IPS DF 4.7 (cell line): Measurements from ENCODE around the gene ZNF486.
A peak's percentile ranks its signal among the peaks of the same experiment; 100 is the strongest.
"Not testable (repeated sequence)": the region's sequence is repeated elsewhere in the genome, so short reads cannot be mapped to it uniquely, and the experiment has no call there.

Experiments used
- DNase-seq: peaks from one replicate; pipeline ENCODE4 v3.0.0-alpha.2; 2013; ENCODE audit warnings: low spot score; ENCODE audit errors: extremely low read depth

Gene ZNF486

GRCh38 chr19:20167020-20167644, at the start of gene ZNF486:
ZNF486 (plus strand) TSS chr19:20167214; CDS start chr19:20167331, 117 bp downstream.
- DNase-seq: peak; percentile 91

GRCh38 chr19:20118064-20118839, 48.8 kb upstream of the ZNF486 start:
- not testable (repeated sequence) for DNase-seq

GRCh38 chr19:20124879-20125278, 42.1 kb upstream of the ZNF486 start:
- DNase-seq: no peak

DNA sequence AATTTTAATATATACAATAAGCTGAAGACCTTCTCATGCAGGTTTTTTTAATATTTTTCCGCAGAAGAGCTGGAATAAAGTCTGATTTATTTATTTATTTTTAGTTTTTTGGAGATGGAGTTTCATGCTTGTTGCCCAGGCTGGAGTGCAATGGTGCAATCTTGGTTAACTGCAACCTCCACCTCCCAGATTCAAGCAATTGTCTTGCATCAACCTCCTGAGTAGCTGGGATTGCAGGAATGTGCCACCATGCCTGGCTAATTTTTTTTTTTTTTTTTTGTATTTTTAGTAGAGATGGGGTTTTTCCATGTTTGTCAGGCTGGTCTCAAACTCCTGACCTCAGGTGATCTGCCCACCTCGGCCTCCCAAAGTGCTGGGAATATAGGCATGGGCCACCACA, 34.1 kb upstream of the ZNF486 start:
- not testable (repeated sequence) for DNase-seq

DNA sequence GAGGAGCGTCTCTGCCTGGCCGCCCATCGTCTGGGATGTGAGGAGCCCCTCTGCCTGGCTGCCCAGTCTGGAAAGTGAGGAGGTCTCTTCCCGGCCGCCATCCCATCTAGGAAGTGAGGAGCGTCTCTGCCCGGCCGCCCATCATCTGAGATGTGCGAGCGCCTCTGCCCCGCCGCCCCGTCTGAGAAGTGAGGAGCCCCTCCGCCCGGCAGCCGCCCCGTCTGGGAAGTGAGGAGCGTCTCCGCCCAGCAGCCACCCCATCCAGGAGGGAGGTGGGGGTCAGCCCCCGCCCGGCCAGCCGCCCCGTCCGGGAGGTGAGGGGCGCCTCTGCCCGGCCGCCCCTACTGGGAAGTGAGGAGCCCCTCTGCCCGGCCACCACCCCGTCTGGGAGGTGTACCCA, 29.3 kb upstream of the ZNF486 start:
- DNase-seq: not testable (repeated sequence)

DNA sequence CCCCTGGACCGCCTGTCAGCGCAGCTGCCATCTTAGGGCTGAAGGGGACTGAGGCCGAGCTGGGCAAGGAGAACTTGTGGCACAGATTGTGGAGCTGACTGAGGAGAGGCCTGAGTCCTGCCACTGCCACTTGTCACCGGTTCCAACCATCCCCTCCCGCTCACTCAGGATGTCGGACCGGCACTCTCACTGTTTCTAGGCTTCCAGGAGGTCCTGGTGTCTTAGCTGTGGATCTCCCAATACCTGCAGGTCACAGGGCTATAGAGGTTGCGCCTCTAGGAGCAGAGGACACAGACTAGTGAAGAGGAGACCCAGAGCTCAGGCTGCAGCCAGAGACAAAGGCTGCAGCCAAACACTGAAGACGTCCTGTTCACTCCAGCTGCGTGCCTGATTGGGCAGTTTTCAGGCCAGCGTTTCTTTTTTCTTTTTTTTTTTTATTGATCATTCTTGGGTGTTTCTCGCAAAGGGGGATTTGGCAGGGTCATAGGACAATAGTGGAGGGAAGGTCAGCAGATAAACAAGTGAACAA, 15.3 kb upstream of the ZNF486 start:
- no peak for DNase-seq

DNA sequence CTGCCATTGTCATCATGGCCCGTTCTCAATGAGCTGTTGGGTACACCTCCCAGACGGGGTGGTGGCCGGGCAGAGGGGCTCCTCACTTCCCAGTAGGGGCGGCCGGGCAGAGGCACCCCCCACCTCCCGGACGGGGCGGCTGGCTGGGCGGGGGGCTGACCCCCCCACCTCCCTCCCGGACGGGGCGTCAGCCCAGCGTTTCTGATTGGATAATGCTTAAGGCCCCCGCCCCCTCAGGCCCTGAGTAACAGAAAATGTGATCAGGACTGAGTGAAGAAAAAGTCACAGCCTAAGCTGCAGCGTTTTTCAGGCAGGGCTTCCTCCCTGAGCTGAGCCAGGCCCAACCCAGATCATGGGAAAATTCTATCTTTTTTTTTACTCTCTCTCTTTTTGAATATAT, 14.5 kb upstream of the ZNF486 start:
- not testable (repeated sequence) for DNase-seq

GRCh38 chr19:20153281-20153680, 13.7 kb upstream of the ZNF486 start:
- DNase-seq: no peak

DNA sequence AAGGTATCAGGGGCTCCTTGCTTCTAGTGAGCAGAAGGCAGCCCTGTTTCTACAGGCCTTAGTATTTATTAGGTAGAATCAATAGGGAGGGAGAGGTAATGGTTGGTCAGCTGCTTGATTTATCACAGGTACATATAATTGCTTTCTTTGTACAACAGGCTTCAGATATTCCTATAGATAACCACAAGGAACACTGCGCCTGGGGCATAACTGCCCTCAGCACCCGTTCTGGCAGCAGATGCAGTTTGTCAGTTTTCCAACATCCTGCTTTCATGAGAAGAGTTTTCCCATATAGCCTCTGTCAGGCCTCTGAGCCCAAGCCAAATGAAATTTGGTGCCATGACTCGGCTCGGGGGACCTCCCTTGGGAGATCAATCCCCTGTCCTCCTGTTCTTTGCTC, 12.4 kb upstream of the ZNF486 start:
- DNase-seq: no peak

GRCh38 chr19:20162821-20163220, 4.2 kb upstream of the ZNF486 start:
- no peak for DNase-seq

- DNase-seq: no peak
Measured at GRCh38 chr19:20164456-20164855, 2.6 kb upstream of the ZNF486 start.

DNA sequence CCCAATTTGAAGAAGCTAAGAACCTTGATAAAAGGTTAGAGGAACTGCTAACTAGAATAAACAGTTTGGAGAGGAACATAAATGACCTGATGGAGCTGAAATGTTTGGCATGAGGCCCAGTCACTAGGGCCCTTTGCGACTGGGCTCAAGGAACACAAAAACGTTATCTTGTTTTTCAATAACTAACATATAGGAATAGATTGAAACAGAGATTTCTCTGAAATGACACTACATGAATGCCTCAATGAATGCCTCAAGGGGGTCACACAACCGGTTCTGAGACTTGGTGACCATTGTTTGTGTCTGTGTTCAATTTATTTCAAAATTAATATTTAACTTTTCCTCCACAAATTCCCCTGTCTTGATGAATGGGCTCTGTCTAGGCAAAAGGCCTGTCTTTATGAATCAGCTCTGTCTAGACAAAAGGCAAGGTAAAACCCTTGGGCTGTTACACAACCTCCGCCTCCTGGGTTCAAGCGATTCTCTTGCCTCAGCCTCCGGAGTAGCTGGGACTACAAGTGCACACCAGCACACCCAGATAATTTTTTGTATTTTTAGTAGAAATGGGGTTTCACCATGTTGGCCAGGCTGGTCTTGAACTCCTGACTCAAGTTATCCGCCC, 932 bp upstream of the ZNF486 start:
- DNase-seq: no peak

GRCh38 chr19:20167651-20168122, 673 bp downstream of the ZNF486 start:
- no peak for DNase-seq

GRCh38 chr19:20171285-20171684, 4.3 kb downstream of the ZNF486 start:
- DNase-seq: no peak

- DNase-seq: not testable (repeated sequence)
Measured at GRCh38 chr19:20175848-20176247, 8.8 kb downstream of the ZNF486 start.

DNA sequence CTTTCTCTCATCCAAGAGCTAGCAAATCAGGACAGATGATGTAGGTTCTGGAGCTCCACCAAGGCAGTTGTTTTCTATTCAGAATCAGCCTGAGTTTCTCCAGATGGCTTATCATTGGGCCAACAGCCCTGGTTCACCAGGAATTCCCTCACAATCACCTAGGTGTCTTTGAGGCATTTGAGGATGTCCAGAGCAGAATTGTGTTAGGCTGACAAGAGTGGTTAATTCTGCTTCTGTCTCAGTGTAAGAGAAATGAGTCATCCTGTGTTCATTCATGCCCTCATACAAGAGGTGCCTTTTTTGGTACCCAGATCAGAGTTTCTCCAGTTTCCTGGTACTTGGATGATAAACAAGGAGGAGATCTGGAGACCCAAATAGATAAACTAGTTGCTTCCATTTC, 12.9 kb downstream of the ZNF486 start:
- DNase-seq: not testable (repeated sequence)

- no peak for DNase-seq
Measured at GRCh38 chr19:20182222-20182785, 15.3 kb downstream of the ZNF486 start.

DNA sequence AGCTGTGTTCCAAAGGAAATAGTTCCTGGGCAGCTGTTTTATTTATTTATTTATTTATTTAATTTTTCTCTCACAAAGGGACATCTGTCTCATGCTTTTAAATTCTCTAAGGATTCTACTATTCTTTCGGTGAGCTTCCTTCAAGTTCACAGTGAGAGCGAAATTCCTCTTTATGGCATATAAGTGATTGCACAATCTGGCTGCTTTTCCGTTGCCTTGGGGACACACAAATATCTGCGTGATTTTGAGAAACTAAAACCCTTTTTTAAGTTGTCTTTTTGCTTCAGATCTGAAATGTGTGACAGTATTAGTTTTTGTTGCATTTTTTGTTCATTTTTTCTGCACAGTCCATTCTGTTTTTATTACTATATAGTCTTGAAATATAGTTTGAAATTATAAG, 19.2 kb downstream of the ZNF486 start:
- no peak for DNase-seq

- DNase-seq: no peak
Measured at GRCh38 chr19:20197747-20198146, 30.7 kb downstream of the ZNF486 start.

- DNase-seq: no peak
Measured at GRCh38 chr19:20209051-20209450, 42.0 kb downstream of the ZNF486 start.

DNA sequence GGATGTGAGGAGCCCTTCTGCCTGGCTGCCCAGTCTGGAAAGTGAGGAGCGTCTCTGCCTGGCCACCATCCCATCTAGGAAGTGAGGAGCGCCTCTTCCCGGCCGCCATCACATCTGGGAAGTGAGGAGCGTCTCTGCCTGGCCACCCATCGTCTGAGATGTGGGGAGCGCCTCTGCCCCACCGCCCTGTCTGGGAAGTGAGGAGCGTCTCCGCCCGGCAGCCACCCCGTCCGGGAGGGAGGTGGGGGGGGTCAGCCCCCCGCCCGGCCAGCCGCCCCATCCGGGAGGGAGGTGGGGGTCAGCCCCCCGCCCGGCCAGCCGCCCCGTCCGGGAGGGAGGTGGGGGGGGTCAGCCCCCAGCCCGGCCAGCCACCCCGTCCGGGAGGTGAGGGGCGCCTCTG, 47.4 kb downstream of the ZNF486 start:
- not testable (repeated sequence) for DNase-seq

- not testable (repeated sequence) for DNase-seq
Measured at GRCh38 chr19:20221605-20222004, 54.6 kb downstream of the ZNF486 start.
